Measurements from ENCODE around the gene CSTA. TPM values are rescaled to one million over a fixed set of nuclear protein-coding genes. Genes with fewer than 3 reads are reported as not detected.

The CSTA gene
- polyA plus RNA-seq, 1 donor from 2014 or later: not detected

- Histone ChIP-seq H2AFZ (ENCODE audit: low read depth, low read length) (no peak overlapping the region), H3K9me3 (ENCODE audit: low read length) (no peaks in the 10 kb centered on the region), H3K36me3 (ENCODE audit: insufficient read depth, low read length) (no peaks in the 10 kb centered on the region), H4K20me1 (ENCODE audit: insufficient read depth) (no peaks in the 10 kb centered on the region), H3K27ac (ENCODE audit: low read length) (no peak overlapping the region), H3K9ac (ENCODE audit: low read length) (no peak overlapping the region), H3K9me2 (ENCODE audit: insufficient read depth, low read length) (no peaks in the 10 kb centered on the region), H3K4me3 (ENCODE audit: low read length) (no peak overlapping the region), H3K27me3 (ENCODE audit: insufficient read depth, low read depth, low read length) (no peaks in the 10 kb centered on the region), H3K4me2 (ENCODE audit: low read length) (no peak overlapping the region), H3K79me2 (replicated peaks; ENCODE audit: insufficient read depth, low read length) (no peaks in the 10 kb centered on the region), H3F3A (ENCODE audit: insufficient read depth, low read length, poor library complexity, severe bottlenecking) (no peaks in the 10 kb centered on the region)
- TF ChIP-seq POLR2AphosphoS5 (IDR thresholded peaks at IDR 0.05) (no peak), MXI1 (conservative IDR thresholded peaks at IDR 0.05; ENCODE audit: poor library complexity, severe bottlenecking) (no peak), EZH2 (IDR thresholded peaks at IDR 0.05; ENCODE audit: borderline replicate concordance, insufficient read depth, low read length, poor library complexity, severe bottlenecking) (no peak), REST (IDR thresholded peaks at IDR 0.05; ENCODE audit: borderline replicate concordance) (no peak), EP300 (conservative IDR thresholded peaks at IDR 0.05; ENCODE audit: poor library complexity, severe bottlenecking) (no peak), SMC3 (conservative IDR thresholded peaks at IDR 0.05; ENCODE audit: poor library complexity) (no peak), RAD21 (conservative IDR thresholded peaks at IDR 0.05) (no peak), TAF1 (IDR thresholded peaks at IDR 0.05; ENCODE audit: low read depth) (no peak), CTCF (IDR thresholded peaks at IDR 0.05; ENCODE audit: poor library complexity, severe bottlenecking) (no peak)
Measured at GRCh38 chr3:122389892-122390291, 64.8 kb downstream of the CSTA start.

- H3K9me2 ChIP-seq (ENCODE audit: insufficient read depth, low read length): no peaks in the 10 kb centered on the region
- no peaks in the 10 kb centered on the region for H3K79me2 ChIP-seq (replicated peaks; ENCODE audit: insufficient read depth, low read length)
- H3K27me3 ChIP-seq (ENCODE audit: insufficient read depth, low read depth, low read length): no peaks in the 10 kb centered on the region
- H3K4me3 ChIP-seq (ENCODE audit: low read length): no peak overlapping the region
- no peak for TF ChIP-seq TAF1 (IDR thresholded peaks at IDR 0.05; ENCODE audit: low read depth)
- no peak for TF ChIP-seq REST (IDR thresholded peaks at IDR 0.05; ENCODE audit: borderline replicate concordance)
- TF ChIP-seq MXI1 (conservative IDR thresholded peaks at IDR 0.05; ENCODE audit: poor library complexity, severe bottlenecking): no peak
- no peak for TF ChIP-seq EP300 (conservative IDR thresholded peaks at IDR 0.05; ENCODE audit: poor library complexity, severe bottlenecking)
- H4K20me1 ChIP-seq (ENCODE audit: insufficient read depth): no peaks in the 10 kb centered on the region
- H3K36me3 ChIP-seq (ENCODE audit: insufficient read depth, low read length): no peaks in the 10 kb centered on the region
- H3F3A ChIP-seq (ENCODE audit: insufficient read depth, low read length, poor library complexity, severe bottlenecking): no peaks in the 10 kb centered on the region
- no peak overlapping the region for H3K9ac ChIP-seq (ENCODE audit: low read length)
- H3K27ac ChIP-seq (ENCODE audit: low read length): no peak overlapping the region
- no peaks in the 10 kb centered on the region for H3K9me3 ChIP-seq (ENCODE audit: low read length)
- H3K4me2 ChIP-seq (ENCODE audit: low read length): no peak overlapping the region
- H2AFZ ChIP-seq (ENCODE audit: low read depth, low read length): no peak overlapping the region
Measured at GRCh38 chr3:122390665-122391064, 65.6 kb downstream of the CSTA start.

Other genes with a start within 250 kb of the CSTA start
- not detected in 2 replicates for gene CASR, start 141.6 kb upstream of the CSTA start, polyA plus RNA-seq
- 40.8 and 87.3 TPM in 2 replicates for gene MIX23, start 58.0 kb downstream of the CSTA start, polyA plus RNA-seq
- 15.1 and 16.2 TPM in 2 replicates for gene FAM162A, start 58.9 kb downstream of the CSTA start, polyA plus RNA-seq
- gene WDR5B, start 90.8 kb downstream of the CSTA start, polyA plus RNA-seq: 6.9 and 8.4 TPM in 2 replicates
- 28.5 and 35.8 TPM in 2 replicates for gene KPNA1, start 189.7 kb downstream of the CSTA start, polyA plus RNA-seq
- not detected in 2 replicates for gene PARP9, start 239.1 kb downstream of the CSTA start, polyA plus RNA-seq
- not detected in 2 replicates for gene DTX3L, start 239.1 kb downstream of the CSTA start, polyA plus RNA-seq